HG03521 (cell line): ENCODE data around the gene GSK3A.

ENCODE experiments used
- ATAC-seq: cut with Tn5 transposase; IDR thresholded peaks from one replicate; pipeline ENCODE4 v1.9.1; 2021; ENCODE audit warnings: mild to moderate bottlenecking, moderate library complexity; ENCODE audit not compliant: unreplicated experiment

The GSK3A gene

GRCh38 chr19:42249769-42250168 is 7.4 kb upstream of the GSK3A start:
- no peak for ATAC-seq

- no peak for ATAC-seq
Measured at GRCh38 chr19:42249149-42249750, 6.8 kb upstream of the GSK3A start.

GRCh38 chr19:42248270-42249148 is 6.1 kb upstream of the GSK3A start:
- no peak for ATAC-seq

- ATAC-seq, result no peak
Measured at GRCh38 chr19:42247640-42248199, 5.3 kb upstream of the GSK3A start.

DNA sequence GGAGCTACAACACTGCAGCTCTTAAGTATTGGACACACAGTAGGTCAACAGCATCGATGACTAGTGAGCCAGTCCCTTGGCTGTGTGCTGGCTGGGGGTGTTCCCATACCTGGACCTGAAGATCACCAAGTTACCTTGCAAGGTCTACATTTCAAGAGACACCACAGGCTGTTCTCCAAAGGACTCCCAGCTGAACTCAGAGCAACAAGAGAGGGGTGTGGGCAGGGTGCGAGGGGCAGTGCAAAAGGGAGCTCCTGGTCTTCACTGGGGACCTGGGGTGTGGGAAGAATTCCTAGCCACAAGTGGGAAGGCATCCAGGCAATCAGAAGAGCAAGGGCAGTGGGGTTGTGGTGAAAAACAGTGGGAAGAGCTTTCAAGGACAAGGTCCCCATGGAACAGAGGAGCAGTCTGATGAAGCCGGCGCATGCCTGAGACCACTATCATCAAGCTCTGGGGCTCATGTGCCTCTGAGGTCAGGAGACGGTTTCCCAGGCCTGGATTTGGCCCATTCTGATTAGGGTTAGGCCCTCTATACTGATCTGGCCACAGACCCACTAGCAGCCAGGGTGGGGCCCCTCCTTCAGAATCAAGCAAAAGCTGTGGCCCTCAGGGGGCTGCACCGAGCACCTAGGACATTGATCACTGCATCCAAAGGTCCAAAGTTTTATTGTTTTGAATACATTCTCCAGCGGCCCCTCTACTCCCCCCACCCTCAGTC is 4.7 kb upstream of the GSK3A start:
- ATAC-seq, result no peak

- ATAC-seq, result no peak
Measured at GRCh38 chr19:42246143-42246921, 3.9 kb upstream of the GSK3A start.

GRCh38 chr19:42245231-42245630 is 2.8 kb upstream of the GSK3A start:
- ATAC-seq, result no peak

DNA sequence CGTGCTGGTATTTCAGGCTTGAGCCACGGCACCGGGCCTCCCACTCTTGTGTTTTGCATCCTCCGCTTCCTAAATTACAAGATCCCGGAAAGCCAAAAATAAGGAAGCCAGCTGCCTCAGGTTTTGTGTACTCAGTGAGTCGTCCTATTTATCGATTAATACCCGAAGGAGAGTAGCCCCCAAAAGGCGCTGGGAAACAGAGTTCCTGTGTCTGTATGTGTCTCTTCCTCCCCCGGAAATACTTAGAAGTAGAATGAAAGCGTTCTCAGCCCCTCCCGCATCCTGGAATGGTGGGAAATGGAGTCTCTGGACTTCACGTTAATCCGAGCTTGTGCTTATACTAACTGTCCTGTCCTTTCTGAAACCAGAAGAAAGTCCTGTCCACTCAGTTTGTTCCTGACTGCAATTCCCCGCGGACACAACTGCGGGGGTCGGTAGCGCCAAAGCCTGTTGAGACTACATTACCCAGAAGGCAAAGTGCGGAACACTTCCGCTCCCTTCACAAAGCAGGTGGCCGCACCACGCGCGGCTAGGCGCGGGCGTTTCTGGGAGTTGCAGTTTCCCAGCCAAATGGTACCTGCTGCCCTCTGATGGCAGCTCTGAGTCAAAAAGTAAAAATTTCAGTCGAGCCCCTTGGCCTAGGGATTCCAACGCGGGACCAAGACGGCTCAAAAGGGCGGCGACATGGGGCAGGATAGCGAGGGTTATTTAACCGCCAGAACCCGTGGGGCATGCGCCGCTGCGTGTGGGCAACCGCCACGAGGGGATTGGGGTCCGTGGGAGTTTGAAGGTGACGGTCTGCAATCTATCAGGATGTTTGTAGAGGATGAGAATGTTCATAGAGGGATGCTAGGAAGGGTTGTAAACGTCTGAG is 2.2 kb upstream of the GSK3A start:
- no peak for ATAC-seq

GRCh38 chr19:42242069-42242511 is 312 bp downstream of the GSK3A start:
- peak; percentile 4 for ATAC-seq

- ATAC-seq, result no peak
Measured at GRCh38 chr19:42241279-42241678, 1.1 kb downstream of the GSK3A start.

GRCh38 chr19:42239544-42240220 is 2.7 kb downstream of the GSK3A start:
- no peak for ATAC-seq

DNA sequence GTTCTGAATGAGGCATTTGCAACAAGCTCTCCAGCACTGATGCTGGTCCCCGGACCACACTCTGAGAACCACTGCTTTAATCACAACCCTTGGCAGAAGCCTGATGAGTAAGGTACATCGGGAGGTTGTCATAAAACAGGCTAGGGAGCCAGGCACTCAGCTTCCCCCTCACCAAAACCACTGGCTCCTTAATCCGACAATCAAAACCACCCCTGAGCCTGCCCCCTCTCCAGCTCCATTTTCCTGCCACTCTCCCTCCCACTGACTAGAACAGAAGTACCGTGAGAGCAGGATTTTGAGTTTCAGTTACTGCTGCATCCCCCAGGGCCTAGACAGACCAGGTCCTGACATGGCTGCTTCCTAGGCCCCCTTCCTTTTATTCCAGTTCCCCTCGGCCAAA is 7.2 kb downstream of the GSK3A start:
- no peak for ATAC-seq

- ATAC-seq, result no peak
Measured at GRCh38 chr19:42234364-42234763, 8.0 kb downstream of the GSK3A start.

DNA sequence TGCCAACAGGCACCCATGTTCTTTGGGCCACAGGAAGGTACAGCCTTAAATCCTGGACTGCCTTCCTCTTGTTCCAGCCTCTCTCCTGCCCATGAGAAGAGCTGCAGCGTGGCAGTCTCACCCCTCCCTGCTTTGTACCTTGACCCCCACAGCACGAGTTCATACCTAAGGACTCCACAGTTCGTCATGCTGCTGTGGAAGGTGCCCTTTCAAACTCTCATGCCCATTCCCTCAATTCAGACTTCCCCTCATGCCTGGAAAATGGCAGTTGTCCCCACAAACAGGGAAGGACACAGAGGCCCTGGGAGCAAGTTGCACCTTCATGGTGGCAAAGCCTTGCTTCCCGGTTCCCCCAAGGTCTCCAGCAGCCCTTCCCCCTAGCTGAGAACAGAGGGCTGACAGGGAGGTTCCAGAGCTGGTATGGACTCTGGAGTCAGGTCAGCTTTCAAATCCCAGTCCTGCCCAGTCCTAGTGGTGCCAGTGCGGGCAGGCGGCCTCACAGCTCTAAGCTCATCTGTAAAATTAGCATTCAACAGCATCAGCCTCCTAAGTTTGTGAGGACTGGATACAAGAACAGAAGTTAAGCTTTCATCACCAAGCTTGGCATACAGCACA is 8.6 kb downstream of the GSK3A start:
- no peak for ATAC-seq

DNA sequence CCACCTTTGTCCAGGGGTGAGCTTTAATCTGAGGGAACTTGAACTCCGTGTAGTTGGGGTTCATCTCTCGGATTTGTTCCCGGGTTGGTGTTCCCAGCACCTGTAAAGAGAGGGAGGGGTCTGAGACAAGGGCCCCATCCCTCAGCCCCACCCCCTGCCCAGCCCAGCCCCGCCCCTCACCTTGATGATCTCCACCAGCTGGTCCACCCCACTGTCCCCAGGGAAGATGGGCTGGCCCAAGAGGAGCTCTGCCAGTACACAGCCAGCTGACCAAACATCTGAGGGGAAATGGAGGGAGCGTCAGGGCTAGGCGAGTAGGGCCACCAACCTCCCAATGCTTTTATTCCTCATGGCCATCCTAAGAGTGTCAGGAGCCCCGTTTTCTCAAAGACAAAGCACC is 9.3 kb downstream of the GSK3A start:
- no peak for ATAC-seq

DNA sequence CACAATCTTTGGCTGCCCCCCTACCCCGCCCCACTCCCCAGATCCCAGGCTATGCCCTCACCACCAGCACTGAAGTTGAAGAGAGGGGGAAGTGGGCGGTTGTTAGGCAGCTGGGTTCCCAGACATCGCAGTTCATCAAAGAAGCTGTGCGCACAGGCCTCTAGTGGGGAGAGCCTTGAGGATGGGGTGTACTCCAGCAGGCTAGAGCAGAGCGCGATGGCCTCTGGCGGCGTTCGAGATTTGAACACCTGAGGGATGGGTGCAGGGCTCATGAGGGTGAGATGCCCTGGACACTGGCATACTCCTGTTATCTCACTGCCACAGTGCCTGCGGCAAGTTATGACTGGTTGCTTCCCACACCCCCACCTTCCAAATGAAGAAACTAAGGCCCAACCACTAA is 10.0 kb downstream of the GSK3A start:
- ATAC-seq, result no peak

DNA sequence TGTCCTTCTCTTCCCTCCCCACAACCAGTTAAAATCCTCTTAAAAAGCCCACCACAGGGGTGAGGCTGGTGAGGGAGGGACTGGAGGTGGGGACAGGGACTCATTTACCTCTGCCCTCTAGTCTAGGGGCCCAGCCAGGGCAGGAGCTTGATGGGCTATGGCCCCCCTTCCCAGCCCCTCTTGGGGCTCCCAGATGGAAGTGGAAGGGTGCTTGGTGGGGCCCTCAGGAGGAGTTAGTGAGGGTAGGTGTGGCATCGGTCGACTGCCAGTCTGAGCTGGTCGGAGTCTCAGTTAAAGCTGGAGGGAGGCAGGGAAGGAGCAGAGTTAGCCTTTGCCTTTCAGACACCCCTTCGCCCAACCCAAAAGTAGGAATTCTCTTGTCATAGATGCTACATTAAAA is 11.8 kb downstream of the GSK3A start:
- no peak for ATAC-seq

DNA sequence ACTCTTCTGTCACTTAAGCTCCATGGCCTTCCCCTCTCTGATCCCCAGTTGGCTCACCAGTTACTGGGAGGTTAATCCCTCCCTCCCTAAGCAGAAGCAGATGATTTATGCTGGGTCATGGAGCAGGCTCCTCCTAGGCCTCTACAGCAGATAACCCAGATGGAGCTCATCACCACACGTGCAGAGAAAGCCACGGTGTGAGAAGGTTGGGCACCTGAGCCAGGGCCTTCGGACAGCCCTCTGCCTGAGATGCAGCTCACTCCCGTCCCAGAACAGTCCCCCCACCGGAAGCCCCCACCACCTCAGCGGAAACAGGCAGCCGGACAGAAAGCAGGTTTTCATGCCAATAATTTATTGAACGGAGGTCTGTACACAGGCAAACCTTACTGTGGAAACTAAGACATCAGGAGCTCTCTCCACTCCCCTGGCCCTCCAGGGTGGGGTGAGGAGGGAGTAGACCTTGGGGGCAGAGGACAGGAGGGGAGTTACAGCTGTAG is 12.5 kb downstream of the GSK3A start:
- ATAC-seq, result no peak
